Hepatocyte (in vitro differentiated cells): ENCODE data around the gene CTSD. TPM values are rescaled to one million over a fixed set of nuclear protein-coding genes. Genes with fewer than 3 reads are reported as not detected.
A peak's percentile ranks its signal among the peaks of the same experiment; 100 is the strongest.

ENCODE experiments used
- DNase-seq: peaks from one replicate; pipeline ENCODE4 v3.0.0-alpha.2; 2016; ENCODE audit warnings: low spot score
- H2AFZ ChIP-seq: fragments of 200-600 bp; sonication (generic); 2 replicates; pipeline ENCODE4 v1.6.0; 2016; ENCODE audit warnings: antibody characterized with exemption, mild to moderate bottlenecking
- H3K27ac ChIP-seq: fragments of 200-600 bp; sonication (generic); 2 replicates; pipeline ENCODE4 v1.5.1; 2016; ENCODE audit warnings: mild to moderate bottlenecking
- H3K27me3 ChIP-seq: fragments of 200-600 bp; sonication (generic); 2 replicates; pipeline ENCODE4 v1.6.1; 2016
- H3K36me3 ChIP-seq: fragments of 200-600 bp; sonication (generic); replicated peaks from 2 replicates; pipeline ENCODE4 v1.5.1; 2016; ENCODE audit warnings: low read depth; ENCODE audit not compliant: insufficient read depth
- H3K4me1 ChIP-seq: fragments of 200-600 bp; sonication (generic); 2 replicates; pipeline ENCODE4 v1.5.1; 2016; ENCODE audit warnings: mild to moderate bottlenecking, moderate library complexity; ENCODE audit not compliant: insufficient read depth
- H3K4me2 ChIP-seq: fragments of 200-600 bp; sonication (generic); 2 replicates; pipeline ENCODE4 v1.6.0; 2016
- H3K4me3 ChIP-seq: fragments of 200-600 bp; sonication (generic); 2 replicates; pipeline ENCODE4 v1.5.1; 2016; ENCODE audit warnings: mild to moderate bottlenecking
- H3K79me2 ChIP-seq: fragments of 200-600 bp; sonication (generic); 2 replicates; pipeline ENCODE4 v1.6.0; 2017; ENCODE audit warnings: mild to moderate bottlenecking
- H3K9me2 ChIP-seq: fragments of 200-600 bp; sonication (generic); replicated peaks from 2 replicates; pipeline ENCODE4 v1.6.0; 2017; ENCODE audit warnings: mild to moderate bottlenecking; ENCODE audit not compliant: insufficient read depth
- H3K9me3 ChIP-seq: fragments of 200-600 bp; sonication (generic); 2 replicates; pipeline ENCODE4 v1.5.1; 2016; ENCODE audit warnings: low read depth, mild to moderate bottlenecking
- H4K20me1 ChIP-seq: fragments of 200-600 bp; sonication (generic); 2 replicates; pipeline ENCODE4 v1.6.0; 2016; ENCODE audit warnings: mild to moderate bottlenecking; ENCODE audit not compliant: insufficient read depth, poor library complexity, severe bottlenecking
- CTCF ChIP-seq: fragments of 200-600 bp; sonication (generic); IDR thresholded peaks from 2 replicates; pipeline ENCODE4 v1.5.1; 2016; ENCODE audit warnings: antibody characterized with exemption, mild to moderate bottlenecking; ENCODE audit not compliant: poor library complexity
- EZH2 ChIP-seq: fragments of 200-600 bp; sonication (generic); IDR thresholded peaks from 2 replicates; pipeline ENCODE4 v1.6.1; 2016; ENCODE audit warnings: antibody characterized with exemption, mild to moderate bottlenecking, borderline replicate concordance
- EZH2phosphoT487 ChIP-seq: fragments of 200-600 bp; sonication (generic); IDR thresholded peaks from one replicate; pipeline ENCODE4 v1.6.1; 2018; ENCODE audit warnings: antibody characterized with exemption, mild to moderate bottlenecking, low read depth, moderate library complexity; ENCODE audit not compliant: unreplicated experiment, severe bottlenecking
- WGBS: methylation state at CpG from one replicate; pipeline ENCODE4 v1.1.6; 2016; ENCODE audit warnings: low lambda C conversion rate; ENCODE audit errors: missing lambda C conversion rate; 5-methylcytosine and 5-hydroxymethylcytosine counted together
- polyA plus RNA-seq: library from polyadenylated mRNA; unstranded; fragments of >200 nt; fragmentation: Nextera tagmentation; extraction: Ambion mirVana; gene quantifications from 2 replicates; pipeline ENCODE4 v1.2.1, GENCODE V29; 2016
- total RNA-seq: library from RNA; depleted of rRNA; stranded (reverse); fragments of >200 nt; gene quantifications from 2 replicates; pipeline ENCODE4 v1.2.3, GENCODE V29; 2014

Gene CTSD
- total and polyA plus RNA-seq, 2 experiments from 2014 or later, result 562 to 1,283 TPM

- Histone ChIP-seq H3K27ac (no peak overlapping the region), H3K4me1 (peaks cover 12% of the 10 kb centered on the region)
- TF ChIP-seq EZH2phosphoT487 (no peak), EZH2 (no peak), CTCF (no peak)
Measured at GRCh38 chr11:1761110-1761856, 2.4 kb downstream of the CTSD start.

GRCh38 chr11:1760351-1761109 is 3.2 kb downstream of the CTSD start:
- no peak for TF ChIP-seq EZH2
- TF ChIP-seq EZH2phosphoT487, result no peak
- TF ChIP-seq CTCF, result no peak
- no peak for DNase-seq
- Histone ChIP-seq H3K27me3 (no peaks in the 10 kb centered on the region), H3K27ac (no peak overlapping the region), H4K20me1 (peaks cover 6% of the 10 kb centered on the region), H3K9me3 (no peaks in the 10 kb centered on the region), H3K4me2 (peak overlapping the region; percentile 37), H3K4me1 (peaks cover 12% of the 10 kb centered on the region), H3K9me2 (no peaks in the 10 kb centered on the region), H2AFZ (no peak overlapping the region), H3K79me2 (peaks cover 24% of the 10 kb centered on the region), H3K4me3 (no peak overlapping the region), H3K36me3 (no peaks in the 10 kb centered on the region)
- WGBS, result 86% methylated on average over 21 of the region's 23 CpGs

More at GRCh38 chr11:1761110-1761856, 2.4 kb downstream of the CTSD start:
- Histone ChIP-seq H3K4me3 (no peak overlapping the region), H2AFZ (no peak overlapping the region), H3K79me2 (peaks cover 24% of the 10 kb centered on the region), H3K4me2 (peak overlapping the region; percentile 100), H3K9me3 (no peaks in the 10 kb centered on the region), H4K20me1 (peaks cover 6% of the 10 kb centered on the region), H3K36me3 (no peaks in the 10 kb centered on the region), H3K9me2 (no peaks in the 10 kb centered on the region), H3K27me3 (no peaks in the 10 kb centered on the region)
- WGBS, result 90% methylated on average over 26 of the region's 28 CpGs
- DNase-seq, result no peak

- Histone ChIP-seq H3K4me2 (no peak overlapping the region), H3K9me2 (no peaks in the 10 kb centered on the region), H3K27ac (no peak overlapping the region), H2AFZ (no peak overlapping the region), H3K79me2 (peaks cover 24% of the 10 kb centered on the region), H3K4me1 (peaks cover 12% of the 10 kb centered on the region), H4K20me1 (peaks cover 6% of the 10 kb centered on the region), H3K9me3 (no peaks in the 10 kb centered on the region), H3K36me3 (no peaks in the 10 kb centered on the region), H3K27me3 (no peaks in the 10 kb centered on the region), H3K4me3 (no peak overlapping the region)
- TF ChIP-seq CTCF (no peak), EZH2phosphoT487 (no peak), EZH2 (no peak)
- DNase-seq, result no peak
- 97% methylated on average over 5 of the region's 5 CpGs for WGBS
Measured at GRCh38 chr11:1759851-1760220, 3.9 kb downstream of the CTSD start.
